Measurements from ENCODE around the gene CNIH1.

CNIH1 gene

DNA sequence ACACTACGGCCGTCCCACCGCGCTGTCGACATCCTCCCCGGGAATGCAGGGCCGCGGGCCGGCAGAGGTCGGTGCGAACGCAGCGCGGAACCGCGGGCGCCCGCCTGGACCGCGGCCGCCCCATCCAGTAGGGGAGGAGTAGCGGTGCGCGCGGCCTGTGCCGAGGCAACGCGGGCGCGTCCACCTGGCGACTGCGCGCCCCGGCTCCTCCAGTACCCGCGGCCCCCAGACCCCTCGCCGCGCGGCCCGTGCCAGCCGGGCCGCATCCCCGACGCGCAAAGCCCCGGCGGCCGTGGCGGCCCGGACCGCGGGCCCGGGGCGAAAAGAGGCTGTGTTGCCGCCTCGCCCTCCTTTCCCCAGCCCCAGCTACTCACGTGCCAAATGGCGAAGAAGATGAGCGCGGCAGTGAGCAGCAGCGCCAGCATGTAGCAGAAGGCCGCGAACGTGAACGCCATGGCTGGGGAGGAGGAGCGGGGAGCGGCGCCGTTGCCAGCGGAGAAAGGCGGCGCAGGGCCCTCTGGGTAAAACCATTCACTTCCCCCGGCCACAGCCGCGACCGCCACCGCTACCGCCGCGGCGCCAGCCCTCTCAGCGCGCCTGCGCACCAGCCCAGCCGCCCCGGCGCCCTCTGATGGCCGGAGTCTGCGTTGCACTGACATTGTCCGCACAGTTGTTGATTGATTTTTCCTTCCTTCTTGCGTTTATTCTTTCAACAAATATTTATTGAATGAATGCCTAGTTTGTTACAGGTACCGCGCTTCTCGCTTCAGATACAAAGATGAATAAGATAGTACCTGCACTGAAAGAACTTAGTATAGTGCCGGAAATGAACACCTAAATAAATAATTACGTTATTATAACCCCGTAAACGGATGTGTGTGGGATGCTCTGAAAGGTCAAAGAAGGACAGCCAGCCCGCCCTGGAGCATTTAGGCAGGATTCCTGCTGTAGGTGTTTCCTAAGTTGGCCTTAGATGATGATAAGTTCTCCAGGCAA, at the start of gene CNIH1:
Gene CNIH1, minus strand, starts transcription at position 502 of the 996 bp plus-strand sequence. Its CDS starts 47 bp downstream, at position 455.
- DNase-seq (ENCODE audit: low spot score), result peak; percentile 82

DNA sequence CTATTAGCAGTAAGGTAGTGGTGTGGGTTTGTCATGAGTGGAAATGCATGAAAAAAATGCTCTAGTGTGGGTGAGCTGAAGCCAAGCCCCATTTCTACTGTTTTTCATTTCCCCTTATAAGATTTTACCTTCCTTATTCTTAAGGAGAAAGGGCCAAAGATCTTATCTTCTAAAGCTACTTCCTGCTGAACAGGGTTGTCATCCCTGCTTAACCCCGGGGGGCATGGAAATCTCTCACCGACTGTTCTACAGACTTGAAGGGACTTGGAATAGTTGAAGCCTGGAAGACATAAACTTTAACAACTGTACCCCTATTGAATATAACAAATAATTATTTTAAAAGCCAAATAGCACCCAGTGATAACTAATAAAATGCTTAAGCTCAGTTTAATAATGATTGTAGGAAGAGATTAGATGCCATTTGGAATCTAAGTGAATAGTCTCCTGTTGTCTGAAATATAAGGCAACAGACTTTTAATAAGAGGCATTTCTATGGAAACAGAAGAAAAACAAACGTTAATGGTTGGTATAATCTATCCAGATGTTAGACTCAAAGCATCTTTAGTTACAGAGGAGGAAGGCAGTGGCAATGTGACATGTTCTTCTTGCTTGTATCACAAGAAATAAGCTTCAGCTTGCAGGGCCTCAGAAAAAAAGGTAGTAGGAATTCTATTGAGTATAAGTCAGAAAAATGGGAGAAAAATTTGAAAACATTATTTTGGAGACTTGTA, 49.4 kb upstream of the CNIH1 start:
- DNase-seq (ENCODE audit: low spot score), result peak; percentile 2

DNA sequence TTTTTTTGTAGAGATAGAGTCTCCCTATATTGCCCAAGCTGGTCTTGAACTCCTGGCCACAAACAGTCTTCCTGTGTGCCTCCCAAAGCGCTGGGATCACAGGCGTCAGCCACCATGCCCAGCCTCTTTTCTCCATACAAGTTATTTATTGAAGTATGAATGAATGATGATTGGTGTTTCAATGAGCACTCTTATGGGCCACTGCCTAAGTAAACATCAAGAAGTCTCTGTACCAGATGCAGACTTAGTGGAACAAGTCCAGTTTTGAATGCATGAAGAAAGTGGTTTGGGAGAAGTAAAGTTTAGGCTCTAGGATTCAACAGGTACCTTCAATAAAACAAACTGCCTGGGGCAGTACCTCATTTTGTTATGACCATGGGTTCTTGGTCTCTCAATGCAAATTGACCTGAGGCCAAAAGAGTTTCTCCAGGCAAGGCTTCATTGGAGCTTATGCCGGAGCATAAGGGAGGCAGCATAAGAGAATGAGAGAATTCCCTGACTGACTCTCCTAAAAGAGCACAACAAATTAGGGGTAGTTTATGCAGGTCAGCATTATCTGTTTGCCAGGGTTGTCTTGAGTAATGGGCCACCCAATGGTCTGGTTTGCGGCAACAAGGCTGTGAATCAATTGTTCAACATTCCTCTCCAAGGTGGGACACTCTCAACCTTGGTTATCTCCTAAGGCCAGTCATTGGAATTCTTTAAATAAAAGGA, 48.7 kb upstream of the CNIH1 start:
- DNase-seq (ENCODE audit: low spot score), result no peak

DNA sequence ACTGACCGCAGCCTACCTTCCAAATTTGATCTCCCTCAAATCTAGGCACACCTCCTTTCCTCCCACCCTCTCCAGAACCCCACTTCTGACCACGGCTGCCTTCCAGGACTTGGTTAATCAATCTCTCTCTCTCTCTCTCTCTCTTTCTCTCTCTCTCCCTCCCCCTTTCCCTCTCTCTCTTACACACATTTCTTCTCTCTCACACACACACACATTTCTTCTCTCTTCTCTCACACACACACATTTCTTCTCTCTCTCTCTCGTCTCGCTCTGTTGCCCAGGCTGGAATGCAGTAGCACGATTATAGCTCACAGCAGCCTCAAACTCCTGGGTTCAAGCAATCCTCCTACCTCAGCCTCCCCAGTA, 48.1 kb upstream of the CNIH1 start:
- DNase-seq (ENCODE audit: low spot score), result no peak

DNA sequence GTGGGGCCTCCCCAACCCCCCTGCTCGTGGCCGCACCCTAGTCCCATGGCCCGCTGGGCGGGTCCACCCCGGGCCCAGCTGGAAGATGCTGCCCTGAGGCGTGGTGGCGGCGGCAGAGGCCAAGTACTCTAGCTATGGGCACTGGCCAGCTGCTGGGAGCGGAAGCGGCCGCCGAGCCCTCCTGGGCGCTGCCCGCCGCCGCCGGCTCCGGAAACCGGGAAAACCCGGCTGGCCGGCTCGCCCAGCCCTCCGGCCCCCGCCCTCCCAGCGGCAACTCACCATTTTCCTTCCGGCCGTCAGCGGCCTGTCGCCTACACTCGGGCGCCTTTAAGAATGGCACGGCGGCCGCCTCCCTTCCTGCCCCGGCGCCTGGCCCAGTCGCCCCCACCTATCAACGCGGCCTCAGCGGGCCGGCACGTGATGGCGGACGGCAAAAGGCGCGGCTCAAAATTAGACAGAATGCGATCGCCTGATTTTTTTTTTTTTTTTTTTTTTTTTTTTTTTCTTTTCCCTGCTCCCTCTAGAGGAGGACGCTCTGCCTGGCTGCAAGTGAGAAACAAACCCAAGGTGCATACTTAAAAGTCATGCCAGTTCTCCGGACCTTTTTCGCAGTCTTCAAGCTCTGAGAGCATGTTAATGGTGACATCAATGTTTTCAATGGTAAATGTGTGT, 47.6 kb upstream of the CNIH1 start, which contains the start of gene GMFB:
Gene GMFB, minus strand, starts transcription at position 335 of the 672 bp plus-strand sequence. Its CDS starts 53 bp downstream, at position 282.
- peak; percentile 79 for DNase-seq (ENCODE audit: low spot score)

DNA sequence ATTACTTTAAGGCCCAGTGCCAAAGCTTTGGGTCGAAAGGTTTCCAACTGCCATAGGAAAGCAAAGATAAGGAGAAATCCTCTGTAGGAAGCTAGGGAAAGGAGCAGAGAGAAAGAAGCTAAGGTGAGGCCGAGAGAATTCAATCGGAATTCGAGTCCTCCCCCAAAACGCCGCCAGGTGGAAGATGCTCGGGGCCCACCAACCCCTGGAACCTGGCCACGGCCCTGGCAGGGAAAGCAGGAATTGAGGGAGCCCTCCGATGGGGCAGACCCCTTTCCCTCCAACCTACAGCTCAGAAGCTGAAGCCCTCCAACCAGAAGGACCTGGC, 47.1 kb upstream of the CNIH1 start:
- peak; percentile 37 for DNase-seq (ENCODE audit: low spot score)

DNA sequence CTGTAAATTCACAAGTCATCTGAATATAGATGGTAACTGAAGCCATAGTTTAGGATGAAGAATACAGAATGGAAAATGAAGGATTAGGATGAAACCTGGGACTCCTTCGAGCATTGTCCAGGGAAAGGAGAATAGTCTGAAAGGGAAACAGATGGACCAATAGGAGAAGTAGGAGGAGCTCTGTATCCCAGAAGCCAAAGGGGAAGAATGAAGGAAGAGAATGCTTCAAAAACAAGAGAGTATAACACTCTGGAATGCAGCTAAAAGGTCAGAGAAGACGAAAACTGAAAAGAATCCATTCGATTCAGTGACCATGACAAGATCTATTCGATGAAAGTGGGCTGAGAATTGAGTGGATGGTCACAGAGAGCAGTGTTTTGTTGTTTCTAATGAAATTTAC, 46.6 kb upstream of the CNIH1 start:
- DNase-seq (ENCODE audit: low spot score), result peak; percentile 4

DNA sequence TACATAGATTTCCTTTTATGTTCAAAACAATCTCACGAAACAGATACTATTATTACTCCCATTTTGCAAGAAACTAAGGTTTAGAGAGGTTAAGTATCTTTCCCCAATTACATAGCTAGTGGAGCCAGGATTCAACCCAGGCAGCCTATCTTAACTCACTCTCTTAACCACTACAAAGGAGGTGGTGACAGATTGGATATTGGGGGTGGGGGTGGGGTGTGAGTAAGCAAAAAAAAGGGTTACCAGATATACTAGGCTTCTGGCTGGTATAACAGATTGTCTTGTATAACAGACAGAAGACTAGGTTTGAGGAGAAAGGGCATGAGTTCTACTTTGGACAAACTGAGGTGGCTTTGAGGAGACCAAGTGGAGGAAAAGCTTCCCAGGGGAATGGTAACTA, 45.5 kb upstream of the CNIH1 start:
- DNase-seq (ENCODE audit: low spot score), result peak; percentile 14

DNA sequence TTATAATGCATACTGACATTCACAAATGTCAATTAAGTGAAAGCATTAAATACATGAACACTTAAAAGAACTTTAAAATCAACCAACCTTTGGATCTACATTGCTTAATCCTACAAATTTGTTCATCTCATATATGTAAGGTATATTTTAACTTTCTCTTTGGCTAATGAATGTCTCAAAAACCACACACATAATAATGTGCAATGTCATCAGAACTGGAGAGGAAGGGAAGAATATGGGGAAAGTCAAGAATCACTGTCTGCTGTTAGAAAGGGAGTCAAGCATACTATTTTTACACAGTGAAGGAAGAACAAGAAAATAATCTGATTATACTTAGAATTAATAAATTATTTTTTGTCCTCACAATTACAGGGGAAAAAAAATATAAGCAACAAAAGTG, 42.7 kb upstream of the CNIH1 start:
- no peak for DNase-seq (ENCODE audit: low spot score)

DNA sequence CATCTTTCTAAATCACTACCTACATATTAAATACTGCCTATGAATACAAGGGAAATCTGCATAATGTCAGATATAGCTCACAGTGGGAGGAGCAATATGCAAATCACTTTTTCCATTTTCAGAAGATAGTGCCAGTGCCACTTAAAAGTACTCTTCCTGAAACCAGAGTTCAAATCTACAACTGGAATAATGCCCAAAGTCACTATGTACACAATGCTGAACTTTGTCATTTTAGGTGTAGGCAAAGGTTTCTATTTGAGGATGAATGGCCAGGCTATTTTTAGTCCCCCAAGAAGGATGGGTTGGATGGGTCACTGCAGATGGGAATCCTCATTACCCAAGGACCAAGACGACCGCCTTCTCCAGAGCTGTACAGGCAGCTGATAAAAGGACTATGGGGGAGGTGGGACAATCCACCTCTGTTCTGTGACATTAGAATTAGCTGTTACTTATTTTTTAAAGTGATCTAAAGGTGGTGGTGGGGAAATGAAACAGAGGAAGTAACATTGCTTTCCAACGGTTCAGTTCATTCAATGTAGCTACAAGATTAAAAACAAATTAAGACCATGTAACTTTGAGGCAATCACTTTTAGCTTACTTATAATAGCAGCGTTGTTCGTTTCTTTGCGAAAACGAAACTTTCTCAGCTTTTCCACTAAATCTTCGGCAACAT, 42.0 kb upstream of the CNIH1 start:
- DNase-seq (ENCODE audit: low spot score), result peak; percentile 40

DNA sequence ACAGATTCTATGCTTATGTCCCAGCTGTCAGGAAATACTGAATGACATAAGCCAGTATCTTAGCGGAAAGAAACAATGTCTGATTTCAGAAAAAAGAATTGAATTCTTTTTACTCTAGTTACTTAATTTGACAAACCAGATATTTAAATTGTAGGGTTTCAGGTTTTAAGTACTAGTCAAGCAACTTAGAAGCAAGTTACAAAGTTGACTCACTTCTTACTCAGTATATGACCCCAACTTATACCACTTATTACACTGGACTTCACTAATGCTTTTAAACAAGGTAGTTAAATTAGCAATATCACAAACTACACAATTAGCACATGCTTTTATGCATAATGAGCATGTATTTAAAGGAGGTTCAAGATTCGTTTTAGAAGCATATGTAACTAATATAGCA, 40.5 kb upstream of the CNIH1 start:
- DNase-seq (ENCODE audit: low spot score), result no peak

DNA sequence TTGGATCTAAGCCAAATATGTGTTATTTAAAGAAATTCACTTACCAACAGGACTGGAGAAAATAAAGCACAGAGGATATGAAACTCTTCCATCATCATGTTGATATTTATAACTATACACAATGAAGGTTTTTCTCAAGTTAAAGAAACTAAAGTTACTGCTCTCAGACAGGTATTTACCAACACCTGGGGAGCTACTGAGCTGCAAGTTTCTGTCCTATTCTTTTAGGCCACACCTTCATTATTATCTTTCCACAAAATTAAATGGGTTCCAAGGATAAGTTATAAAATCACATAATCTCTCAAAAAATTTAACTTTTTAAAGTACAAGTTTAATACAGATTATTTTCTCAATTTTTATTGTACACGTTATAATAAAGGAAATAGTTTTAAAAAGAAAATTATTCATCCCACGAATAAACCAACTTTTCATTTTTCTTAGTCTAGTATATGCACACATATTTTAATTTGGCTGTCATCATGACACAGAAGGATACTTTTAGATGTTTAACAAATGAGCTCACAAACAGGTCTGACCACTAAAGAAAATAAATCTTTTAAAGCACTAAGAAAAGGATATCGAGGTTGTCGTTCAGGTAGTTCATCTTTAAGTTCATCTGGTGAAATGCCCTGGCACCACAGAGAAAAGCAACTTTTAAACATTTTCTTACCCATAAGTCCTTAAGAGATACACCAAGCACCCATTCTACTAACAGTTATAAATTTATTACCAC, 39.8 kb upstream of the CNIH1 start:
- DNase-seq (ENCODE audit: low spot score), result no peak

DNA sequence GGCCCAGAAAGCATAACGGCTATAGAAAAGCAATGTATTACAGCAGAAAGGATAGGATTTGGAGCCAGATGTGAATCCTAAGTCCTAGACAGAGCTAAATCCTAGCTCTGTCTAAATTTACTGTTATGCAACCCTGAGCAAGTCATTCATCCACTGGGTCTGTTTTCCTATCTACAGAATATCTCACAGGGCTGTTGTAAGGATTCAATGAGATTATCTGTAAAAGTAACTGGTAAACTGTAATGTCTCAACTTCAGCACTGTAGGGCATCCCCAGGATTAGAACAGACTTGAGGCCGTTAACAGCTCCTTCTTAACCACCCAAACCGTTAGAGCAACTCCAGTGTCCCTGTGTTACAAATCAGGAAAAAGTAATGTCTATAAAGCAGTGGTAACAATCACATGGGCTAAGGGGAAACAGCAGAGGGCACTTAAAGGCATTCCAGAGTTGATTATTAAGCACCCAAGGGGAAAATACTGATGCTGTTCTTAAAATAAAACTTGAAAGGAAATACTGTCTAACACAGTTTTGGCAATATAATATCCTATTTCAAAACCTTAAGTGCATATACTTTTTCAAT, 37.6 kb upstream of the CNIH1 start:
- DNase-seq (ENCODE audit: low spot score), result no peak

DNA sequence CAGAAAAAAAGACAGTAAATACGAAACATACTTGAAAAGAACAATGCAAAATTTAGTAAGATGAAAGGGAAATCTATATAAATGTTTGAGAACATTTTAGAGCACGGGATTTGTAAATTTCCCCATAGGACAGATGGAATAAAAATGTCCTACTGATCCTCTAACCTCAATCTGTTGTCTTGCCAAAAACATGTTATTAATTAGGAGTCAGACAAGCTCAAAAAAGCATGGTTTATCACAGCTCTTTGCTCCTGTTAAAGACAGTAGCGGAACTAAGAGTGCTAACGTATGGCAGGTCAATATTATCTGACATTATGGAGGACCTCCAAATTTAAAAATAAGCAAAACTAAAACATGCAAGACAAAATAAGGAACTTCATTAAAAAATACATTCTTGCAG, 34.7 kb upstream of the CNIH1 start:
- DNase-seq (ENCODE audit: low spot score), result no peak

DNA sequence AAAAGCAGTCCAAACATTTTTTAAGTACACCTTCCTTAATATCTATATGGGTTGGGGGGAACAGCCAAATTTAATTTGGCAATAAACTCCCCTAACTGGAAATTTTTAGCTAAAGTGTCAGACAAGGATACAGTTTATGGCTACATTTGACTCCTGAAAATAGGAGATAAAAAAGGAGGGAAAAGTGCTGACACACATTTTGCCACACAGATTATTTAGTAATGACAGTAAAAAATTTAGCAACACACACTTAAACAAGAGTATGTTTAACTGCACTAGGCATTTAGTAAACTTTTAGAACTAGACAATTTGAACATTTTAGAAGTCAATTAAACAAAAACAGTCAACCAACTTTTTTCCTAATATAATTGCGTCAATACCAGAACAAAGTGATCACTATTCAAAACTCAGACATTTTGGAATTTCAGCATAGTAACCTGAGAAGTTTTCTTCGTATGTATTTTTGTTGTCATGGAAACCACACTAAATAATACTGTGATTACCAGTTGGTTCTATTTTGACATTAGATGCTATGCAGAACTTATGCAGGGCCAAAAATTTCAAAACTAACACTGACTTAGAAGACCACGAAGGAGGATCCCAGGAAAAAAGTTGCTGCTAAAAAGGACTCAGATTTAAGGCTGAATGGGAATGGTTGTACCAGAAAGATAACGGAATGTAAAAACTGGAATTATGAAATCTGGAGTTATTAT, 34.2 kb upstream of the CNIH1 start:
- DNase-seq (ENCODE audit: low spot score), result no peak

DNA sequence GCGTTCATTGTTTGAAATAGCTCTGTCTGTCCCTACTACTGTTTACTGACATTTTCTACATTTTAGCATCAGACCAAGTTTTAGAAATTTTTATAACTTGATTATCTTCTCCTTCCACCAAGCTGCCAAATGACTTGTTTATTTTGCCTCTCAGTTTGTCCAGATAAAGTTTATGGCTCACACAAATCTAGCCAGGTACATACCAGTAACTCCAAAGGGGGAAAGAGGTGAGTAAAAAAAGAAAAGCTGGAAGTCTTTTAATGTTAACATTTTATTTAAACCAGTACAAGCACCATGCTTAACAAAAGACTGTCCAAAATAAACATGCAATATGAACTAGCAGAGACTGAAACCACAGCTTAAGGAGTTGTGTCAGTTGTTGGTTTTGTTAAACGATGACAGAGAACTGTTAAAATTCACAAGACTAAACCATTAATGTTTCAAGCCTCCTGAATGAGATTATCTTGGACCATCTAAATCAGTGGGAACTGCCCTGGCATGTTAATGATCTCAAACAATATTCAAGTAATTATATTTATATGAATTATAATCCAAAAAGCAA, 33.1 kb upstream of the CNIH1 start:
- DNase-seq (ENCODE audit: low spot score), result no peak

DNA sequence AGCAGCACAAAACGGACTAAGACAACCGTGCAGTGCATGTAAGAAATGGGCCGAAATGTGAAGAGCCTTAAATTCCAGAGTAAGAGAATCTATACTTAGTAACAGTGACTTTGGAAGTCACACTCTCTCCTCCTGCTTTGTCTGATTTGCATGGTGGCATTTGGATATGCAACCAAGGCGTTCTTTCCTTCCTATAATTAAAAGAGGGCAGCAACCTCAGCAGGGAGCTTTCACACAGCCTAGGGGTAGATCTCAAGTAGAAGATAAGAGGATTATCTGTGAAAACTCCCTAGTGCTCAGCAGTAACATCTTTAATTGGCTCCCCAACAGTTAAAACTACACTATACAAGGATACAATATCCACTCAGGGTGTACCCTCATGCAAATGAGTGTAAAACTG, 31.1 kb upstream of the CNIH1 start:
- no peak for DNase-seq (ENCODE audit: low spot score)

DNA sequence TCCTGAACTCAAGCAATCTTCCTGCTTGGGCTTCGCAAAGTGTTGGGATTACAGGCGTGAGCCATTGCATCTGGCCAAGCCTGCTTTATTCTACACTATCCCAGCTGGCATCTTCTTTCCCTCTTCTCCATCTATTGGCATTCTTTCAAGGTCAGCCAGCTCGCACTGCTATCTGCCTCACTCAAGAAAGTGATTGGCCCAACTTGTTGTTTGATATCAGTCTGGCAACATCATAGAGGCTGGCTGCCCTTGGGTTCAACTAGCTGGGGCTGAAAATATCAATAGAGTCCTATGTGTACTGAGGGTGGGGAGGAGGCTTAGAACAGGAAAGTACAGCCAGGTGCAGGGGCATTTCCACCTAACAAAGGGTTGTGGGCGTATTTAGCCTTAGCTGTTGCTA, 30.5 kb upstream of the CNIH1 start:
- DNase-seq (ENCODE audit: low spot score), result no peak

DNA sequence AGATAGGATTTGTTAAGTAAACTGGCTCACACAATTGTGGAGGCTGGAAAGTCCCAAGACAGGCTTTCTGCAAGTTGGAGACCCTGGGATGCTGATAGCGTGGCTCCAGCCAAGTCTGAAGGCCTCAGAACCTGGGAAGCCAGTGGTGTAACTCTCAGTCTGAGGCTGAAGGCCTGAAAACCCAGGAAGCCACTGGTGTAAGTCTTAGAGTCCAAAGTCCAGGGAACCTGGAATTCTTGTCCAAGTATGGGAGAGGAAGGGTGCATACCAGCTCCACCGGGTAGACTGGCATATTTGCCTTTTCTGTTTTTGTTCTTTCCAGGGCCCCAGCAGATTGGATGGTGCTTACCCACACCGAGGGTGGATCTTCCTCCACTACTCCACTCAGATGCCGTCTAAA, 29.5 kb upstream of the CNIH1 start:
- DNase-seq (ENCODE audit: low spot score), result no peak
